Neuronal stem cell (in vitro differentiated cells): Measurements from ENCODE around the gene SND1.

Source experiments
- DNase-seq: peaks from one replicate; pipeline ENCODE4 v3.0.0-alpha.2; 2013; ENCODE audit warnings: low spot score
- H2AFZ ChIP-seq: one replicate; pipeline ENCODE4 v1.6.1; 2013; ENCODE audit warnings: mild to moderate bottlenecking, low read length, inconsistent platforms
- H2AK5ac ChIP-seq: 2 replicates; pipeline ENCODE4 v1.6.1; 2013; ENCODE audit warnings: low read depth, mild to moderate bottlenecking, inconsistent platforms, low read length, moderate library complexity, mixed read lengths
- H2BK120ac ChIP-seq: 2 replicates; pipeline ENCODE4 v1.6.1; 2013; ENCODE audit warnings: low read depth, mild to moderate bottlenecking, inconsistent platforms, low read length, moderate library complexity, mixed read lengths
- H2BK12ac ChIP-seq: one replicate; pipeline ENCODE4 v1.6.1; 2013; ENCODE audit warnings: low read length, inconsistent platforms
- H2BK15ac ChIP-seq: 2 replicates; pipeline ENCODE4 v1.6.1; 2013; ENCODE audit warnings: mild to moderate bottlenecking, low read length, inconsistent platforms, mixed read lengths
- H2BK5ac ChIP-seq: one replicate; pipeline ENCODE4 v1.6.1; 2013; ENCODE audit warnings: inconsistent platforms, mild to moderate bottlenecking, low read length, moderate library complexity
- H3K14ac ChIP-seq: one replicate; pipeline ENCODE4 v1.6.1; 2013; ENCODE audit warnings: low read length, inconsistent platforms
- H3K18ac ChIP-seq: 2 replicates; pipeline ENCODE4 v1.6.1; 2013; ENCODE audit warnings: low read length, inconsistent platforms
- H3K23ac ChIP-seq: 2 replicates; pipeline ENCODE4 v1.6.1; 2013; ENCODE audit warnings: low read depth, mild to moderate bottlenecking, mixed read lengths, low read length, inconsistent platforms; ENCODE audit not compliant: poor library complexity
- H3K27ac ChIP-seq: replicated peaks from 3 replicates; pipeline ENCODE4 v1.5.1; 2013; ENCODE audit warnings: low read length, inconsistent platforms
- H3K27me3 ChIP-seq, 3 experiments: 2 replicates each; pipeline ENCODE4 v1.6.1; 2013; ENCODE audit warnings: low read length in 3 of 3, mild to moderate bottlenecking in 2 of 3, inconsistent platforms in 1 of 3, low read depth in 1 of 3, mixed read lengths in 1 of 3, moderate library complexity in 1 of 3; ENCODE audit not compliant: control insufficient read depth in 3 of 3, insufficient read depth in 3 of 3
- H3K36me3 ChIP-seq, 2 donors: replicated peaks in 1 of 2; 2 replicates each; pipeline ENCODE4 v1.6.1; 2013; ENCODE audit warnings: low read length in 2 of 2; ENCODE audit not compliant: control insufficient read depth in 2 of 2, insufficient read depth in 2 of 2
- H3K4ac ChIP-seq: 2 replicates; pipeline ENCODE4 v1.6.1; 2013; ENCODE audit warnings: inconsistent platforms, mild to moderate bottlenecking, low read length, moderate library complexity
- H3K4me1 ChIP-seq, 2 donors: 1 replicate in 1 of 2; 2 replicates in 1 of 2; pipeline ENCODE4 v1.6.1; 2013; ENCODE audit warnings: low read length in 2 of 2, low read depth in 1 of 2; ENCODE audit not compliant: control insufficient read depth in 2 of 2, insufficient read depth in 1 of 2
- H3K4me2 ChIP-seq: one replicate; pipeline ENCODE4 v1.6.1; 2013; ENCODE audit warnings: mild to moderate bottlenecking, low read length, inconsistent platforms; ENCODE audit not compliant: insufficient read depth, poor library complexity, severe bottlenecking
- H3K4me3 ChIP-seq, 2 donors: 2 replicates each; pipeline ENCODE4 v1.5.1; 2013; ENCODE audit warnings: low read length in 2 of 2, mild to moderate bottlenecking in 2 of 2, inconsistent platforms in 1 of 2, moderate library complexity in 1 of 2
- H3K79me1 ChIP-seq: one replicate; pipeline ENCODE4 v1.6.1; 2013; ENCODE audit warnings: low read depth, mild to moderate bottlenecking, inconsistent platforms, low read length, moderate library complexity
- H3K9ac ChIP-seq: one replicate; pipeline ENCODE4 v1.6.1; 2013; ENCODE audit warnings: mild to moderate bottlenecking, low read depth, low read length, inconsistent platforms; ENCODE audit not compliant: poor library complexity
- H3K9me3 ChIP-seq, 2 donors: replicated peaks in 1 of 2; 2 replicates each; pipeline versions ENCODE3 to v1.6.1; 2013; ENCODE audit warnings: low read length in 2 of 2, mild to moderate bottlenecking in 2 of 2, inconsistent platforms in 1 of 2, low read depth in 1 of 2, mixed read lengths in 1 of 2, moderate library complexity in 1 of 2; ENCODE audit not compliant: control insufficient read depth in 2 of 2, insufficient read depth in 1 of 2
- H4K8ac ChIP-seq: one replicate; pipeline ENCODE4 v1.6.1; 2013; ENCODE audit warnings: low read depth, mild to moderate bottlenecking, inconsistent platforms, low read length, moderate library complexity
- H4K91ac ChIP-seq: one replicate; pipeline ENCODE4 v1.6.1; 2013; ENCODE audit warnings: low read length, low read depth, mild to moderate bottlenecking, inconsistent platforms; ENCODE audit not compliant: poor library complexity
- WGBS, 2 donors: extraction: QIAGEN DNeasy Blood & Tissue Kit; methylation state at CpG; one replicate each; pipeline ENCODE4 v1.1.7; 2013; ENCODE audit warnings: missing lambda C conversion rate in 2 of 2, mixed read lengths in 1 of 2; ENCODE audit not compliant: insufficient read length in 2 of 2, insufficient replicate concordance in 1 of 2; ENCODE audit errors: extremely low coverage in 2 of 2; 5-methylcytosine and 5-hydroxymethylcytosine counted together

SND1 gene

DNA sequence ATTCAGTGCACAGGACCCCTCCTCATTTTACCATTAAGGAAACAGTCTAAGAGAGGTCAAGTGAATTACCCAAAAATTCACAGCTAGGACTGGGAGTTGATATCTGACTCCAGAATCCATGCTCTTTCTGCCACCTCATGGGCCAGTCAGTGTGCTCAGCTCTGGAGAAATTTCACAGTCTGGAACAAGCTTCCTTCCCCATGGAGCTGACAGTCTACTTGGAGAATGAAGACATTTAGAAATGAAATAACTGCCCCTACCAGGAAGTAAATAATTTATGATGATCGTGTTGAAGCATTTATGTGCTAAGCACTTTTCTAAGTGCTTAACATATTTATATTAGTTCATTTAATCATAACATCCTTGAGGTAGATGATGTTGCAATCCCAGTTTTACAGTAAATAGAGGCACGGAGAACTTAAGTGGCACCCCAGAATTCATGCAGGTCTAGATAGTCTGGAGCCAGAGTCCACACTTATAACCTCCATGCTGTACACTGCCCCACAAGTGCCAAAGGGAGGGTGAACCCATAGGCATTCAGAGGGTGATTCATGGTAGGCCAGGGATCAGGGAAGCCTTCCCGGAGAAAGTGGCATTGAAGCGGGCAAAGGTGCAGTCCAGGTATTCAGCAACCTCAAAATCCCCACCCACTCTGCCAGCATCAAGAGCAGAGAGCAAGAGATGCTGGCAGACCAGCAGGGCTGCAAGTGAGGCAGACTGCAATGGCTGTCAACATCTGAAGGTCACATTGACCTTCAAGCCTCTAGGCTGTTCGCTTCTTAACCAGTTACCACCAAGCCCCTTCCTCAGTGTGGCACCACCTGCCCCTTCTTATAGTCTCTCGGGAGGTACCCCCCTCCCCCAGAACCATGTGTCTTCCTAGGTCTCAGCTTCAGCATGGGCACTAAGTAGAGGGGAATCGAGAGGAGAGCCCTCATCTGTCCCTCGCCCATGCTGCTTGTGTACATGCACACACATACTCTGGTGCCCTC, 417.7 kb downstream of the SND1 start:
- Histone ChIP-seq H2BK5ac (no peak overlapping the region), H3K14ac (no peak overlapping the region), H4K91ac (no peak overlapping the region), H4K8ac (no peak overlapping the region), H3K23ac (peak overlapping the region; percentile 86), H2BK12ac (peak overlapping the region; percentile 5), H3K9me3 (no peaks in the 10 kb centered on the region), H3K9ac (no peak overlapping the region), H3K18ac (peak overlapping the region; percentile 46), H3K4me3 (no peak overlapping the region), H3K4me2 (no peak overlapping the region), H2AK5ac (no peak overlapping the region), H3K79me1 (no peaks in the 10 kb centered on the region), H3K27me3 (no peaks in the 10 kb centered on the region), H3K36me3 (peaks cover 0 to 5% of the 10 kb centered on the region in 2 donors), H3K4ac (no peak overlapping the region), H2AFZ (no peak overlapping the region), H2BK120ac (no peak overlapping the region), H3K4me1 (peaks cover 0 to 6% of the 10 kb centered on the region in 2 donors), H3K27ac (no peak overlapping the region), H2BK15ac (no peak overlapping the region)
- no CpG with 5 or more reads among the region's 8 CpGs for WGBS, 2 donors
- DNase-seq, result no peak

DNA sequence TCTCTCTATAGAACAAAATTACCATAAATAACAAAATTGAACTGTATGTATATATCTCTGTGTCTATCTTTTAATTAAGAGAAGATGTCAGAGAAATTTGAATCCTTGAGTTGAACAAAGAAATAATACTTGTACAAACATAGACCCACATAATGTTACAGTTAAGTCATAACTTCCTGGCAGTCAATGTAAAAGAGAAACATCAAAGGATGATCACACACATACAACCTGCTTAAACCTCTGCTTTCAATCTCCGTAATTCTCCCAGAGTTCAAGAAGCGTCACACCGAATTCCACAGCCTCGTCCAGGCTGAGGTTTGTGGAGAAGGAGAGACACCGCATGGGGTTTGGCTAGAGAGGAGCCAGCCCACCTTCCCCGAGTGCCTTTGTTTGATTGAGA, 419.4 kb downstream of the SND1 start:
- Histone ChIP-seq H3K4me1 (peaks cover 0 to 17% of the 10 kb centered on the region in 2 donors), H2AK5ac (no peak overlapping the region), H3K9me3 (no peaks in the 10 kb centered on the region), H2BK12ac (no peak overlapping the region), H3K36me3 (peaks cover 0 to 14% of the 10 kb centered on the region in 2 donors), H3K27ac (no peak overlapping the region), H2BK5ac (no peak overlapping the region), H4K8ac (no peak overlapping the region), H3K4ac (no peak overlapping the region), H3K23ac (no peak overlapping the region), H3K4me3 (no peak overlapping the region), H2BK120ac (peak overlapping the region; percentile 62), H2AFZ (no peak overlapping the region), H3K18ac (no peak overlapping the region), H3K14ac (no peak overlapping the region), H3K9ac (no peak overlapping the region), H3K79me1 (no peaks in the 10 kb centered on the region), H3K27me3 (no peaks in the 10 kb centered on the region), H4K91ac (no peak overlapping the region), H2BK15ac (no peak overlapping the region), H3K4me2 (no peak overlapping the region)
- DNase-seq, result no peak
- no CpG with 5 or more reads among the region's 6 CpGs for WGBS, 2 donors

DNA sequence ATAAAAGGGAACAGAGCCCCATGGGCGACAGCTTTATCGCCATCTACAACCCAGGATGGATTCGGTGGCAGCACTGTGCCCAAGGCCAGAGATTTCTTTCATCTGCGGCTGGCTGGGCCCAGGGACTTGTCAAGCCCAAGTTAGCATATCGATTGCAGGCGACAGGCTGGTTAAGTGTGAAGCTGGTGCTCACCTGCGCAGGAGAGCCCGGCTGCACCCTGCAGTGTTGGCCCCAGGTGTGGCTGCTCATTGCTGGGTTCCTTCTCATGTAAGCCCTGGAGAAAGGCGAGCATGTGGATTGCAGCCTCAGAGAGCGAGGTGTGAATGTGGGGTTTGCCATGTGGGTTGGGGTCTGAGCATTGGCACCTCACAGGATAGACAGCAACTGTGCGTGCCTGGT, 419.8 kb downstream of the SND1 start:
- H2AFZ ChIP-seq, result no peak overlapping the region
- H3K4me3 ChIP-seq, result no peak overlapping the region
- H2BK120ac ChIP-seq, result peak overlapping the region; percentile 62
- no peaks in the 10 kb centered on the region for H3K27me3 ChIP-seq
- H3K4me2 ChIP-seq, result no peak overlapping the region
- H3K4ac ChIP-seq, result no peak overlapping the region
- no peak overlapping the region for H3K27ac ChIP-seq
- no peak overlapping the region for H2BK12ac ChIP-seq
- no CpG with 5 or more reads among the region's 11 CpGs for WGBS, 2 donors
- H3K23ac ChIP-seq, result no peak overlapping the region
- no peak for DNase-seq
- H3K14ac ChIP-seq, result no peak overlapping the region
- no peaks in the 10 kb centered on the region for H3K79me1 ChIP-seq
- peaks cover 0 to 14% of the 10 kb centered on the region in 2 donors for H3K36me3 ChIP-seq
- no peak overlapping the region for H4K8ac ChIP-seq
- H4K91ac ChIP-seq, result peak overlapping the region; percentile 56
- H3K9ac ChIP-seq, result peak overlapping the region; percentile 50
- H3K9me3 ChIP-seq, result no peaks in the 10 kb centered on the region
- H3K18ac ChIP-seq, result peak overlapping the region; percentile 41
- no peak overlapping the region for H2BK15ac ChIP-seq
- no peak overlapping the region for H2BK5ac ChIP-seq
- H2AK5ac ChIP-seq, result peak overlapping the region; percentile 6
- peaks cover 0 to 19% of the 10 kb centered on the region in 2 donors for H3K4me1 ChIP-seq

DNA sequence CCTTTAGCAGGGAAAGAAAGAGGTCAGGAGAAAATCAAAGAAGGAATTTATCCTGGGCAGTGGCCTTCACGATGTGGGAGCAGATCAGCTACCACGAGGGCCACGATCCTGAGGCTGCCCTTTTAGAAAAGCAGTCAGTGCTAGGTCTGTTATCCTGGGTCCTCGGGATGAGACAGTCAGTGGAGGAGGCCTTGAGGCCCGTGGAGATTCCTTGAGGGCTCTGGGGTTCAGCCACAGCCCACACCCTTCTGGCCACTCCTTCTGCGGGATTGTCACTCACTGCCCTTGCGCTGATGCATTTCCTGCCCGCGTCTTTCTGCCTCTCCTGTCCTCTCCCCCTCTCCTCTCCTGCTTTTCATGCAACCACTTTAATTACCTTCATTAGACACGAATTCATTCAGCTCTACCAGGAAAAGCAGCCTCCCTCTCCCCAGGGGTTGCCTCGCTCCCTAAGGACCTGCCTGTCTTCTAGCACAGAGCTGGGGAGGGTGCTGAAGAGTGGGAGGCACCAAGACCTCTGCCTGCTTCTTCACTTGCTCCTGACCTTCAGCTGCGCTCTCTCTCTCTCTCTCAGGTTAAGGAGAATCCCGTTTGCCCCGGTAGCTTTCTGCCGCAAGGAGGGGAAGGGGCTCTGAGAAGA, 421.8 kb downstream of the SND1 start:
- Histone ChIP-seq H3K9ac (no peak overlapping the region), H3K9me3 (no peaks in the 10 kb centered on the region), H4K8ac (no peak overlapping the region), H2BK15ac (no peak overlapping the region), H2AFZ (no peak overlapping the region), H2BK5ac (no peak overlapping the region), H2BK12ac (no peak overlapping the region), H3K18ac (no peak overlapping the region), H3K4me3 (no peak overlapping the region), H4K91ac (no peak overlapping the region), H3K79me1 (no peaks in the 10 kb centered on the region), H3K4me1 (peaks cover 0 to 21% of the 10 kb centered on the region in 2 donors), H3K27ac (no peak overlapping the region), H3K4ac (no peak overlapping the region), H3K23ac (no peak overlapping the region), H3K4me2 (no peak overlapping the region), H3K36me3 (peaks cover 3 to 29% of the 10 kb centered on the region in 2 donors), H3K14ac (no peak overlapping the region), H2BK120ac (no peak overlapping the region), H2AK5ac (peak overlapping the region; percentile 43), H3K27me3 (no peaks in the 10 kb centered on the region)
- WGBS, 2 donors, result no CpG with 5 or more reads among the region's 15 CpGs
- no peak for DNase-seq
